ENCODE measurements around the gene ARL3.

ARL3 gene

GRCh38 chr10:102635377-102635776, 78.8 kb downstream of the ARL3 start:
- no CpG with 5 or more reads among the region's 4 CpGs for WGBS, 2 donors (ENCODE audit: extremely low coverage in 2 of 2, insufficient read length in 2 of 2, insufficient replicate concordance in 1 of 2)
- Histone ChIP-seq H2AFZ (ENCODE audit: low read length) (no peak overlapping the region), H3K4me1 (ENCODE audit: control insufficient read depth in 2 of 2, insufficient read depth in 1 of 2, low read depth in 1 of 2, low read length in 2 of 2) (peaks cover 21 to 37% of the 10 kb centered on the region in 2 donors), H3K27me3 (ENCODE audit: control insufficient read depth in 3 of 3, insufficient read depth in 3 of 3, low read depth in 1 of 3, low read length in 3 of 3) (no peaks in the 10 kb centered on the region), H3K9me3 (replicated peaks in 1 of 2; ENCODE audit: control insufficient read depth in 2 of 2, insufficient read depth in 1 of 2, low read depth in 1 of 2, low read length in 2 of 2) (no peaks in the 10 kb centered on the region), H3K23ac (ENCODE audit: low read depth, low read length, poor library complexity) (no peak overlapping the region), H3K4me3 (ENCODE audit: low read length in 2 of 2) (no peak overlapping the region), H3K9ac (ENCODE audit: low read depth, low read length, poor library complexity) (no peak overlapping the region), H2BK12ac (ENCODE audit: low read length) (no peak overlapping the region), H3K4me2 (ENCODE audit: insufficient read depth, low read length, poor library complexity, severe bottlenecking) (no peak overlapping the region), H3K4ac (ENCODE audit: low read length) (no peak overlapping the region), H4K91ac (ENCODE audit: low read depth, low read length, poor library complexity) (no peak overlapping the region), H3K36me3 (replicated peaks in 1 of 2; ENCODE audit: control insufficient read depth in 2 of 2, insufficient read depth in 2 of 2, low read length in 2 of 2) (peaks cover 11 to 20% of the 10 kb centered on the region in 2 donors), H3K14ac (ENCODE audit: low read length) (no peak overlapping the region), H2BK120ac (ENCODE audit: low read depth, low read length) (no peak overlapping the region), H3K18ac (ENCODE audit: low read length) (no peak overlapping the region), H4K8ac (ENCODE audit: low read depth, low read length) (no peak overlapping the region), H2AK5ac (ENCODE audit: low read depth, low read length) (no peak overlapping the region), H3K27ac (replicated peaks; ENCODE audit: low read length) (no peak overlapping the region), H3K79me1 (ENCODE audit: low read depth, low read length) (no peaks in the 10 kb centered on the region), H2BK5ac (ENCODE audit: low read length) (no peak overlapping the region), H2BK15ac (ENCODE audit: low read length) (no peak overlapping the region)
- DNase-seq (ENCODE audit: low spot score) = no peak

GRCh38 chr10:102634686-102635085, 79.5 kb downstream of the ARL3 start:
- no peak overlapping the region for H3K4ac ChIP-seq (ENCODE audit: low read length)
- H4K91ac ChIP-seq (ENCODE audit: low read depth, low read length, poor library complexity) = no peak overlapping the region
- H3K18ac ChIP-seq (ENCODE audit: low read length) = no peak overlapping the region
- H3K14ac ChIP-seq (ENCODE audit: low read length) = no peak overlapping the region
- H3K27ac ChIP-seq (replicated peaks; ENCODE audit: low read length) = no peak overlapping the region
- no peaks in the 10 kb centered on the region for H3K27me3 ChIP-seq (ENCODE audit: control insufficient read depth in 3 of 3, insufficient read depth in 3 of 3, low read depth in 1 of 3, low read length in 3 of 3)
- H2BK120ac ChIP-seq (ENCODE audit: low read depth, low read length) = no peak overlapping the region
- no peak overlapping the region for H2AK5ac ChIP-seq (ENCODE audit: low read depth, low read length)
- H3K23ac ChIP-seq (ENCODE audit: low read depth, low read length, poor library complexity) = no peak overlapping the region
- H2AFZ ChIP-seq (ENCODE audit: low read length) = no peak overlapping the region
- no peak overlapping the region for H2BK5ac ChIP-seq (ENCODE audit: low read length)
- no peak overlapping the region for H3K9ac ChIP-seq (ENCODE audit: low read depth, low read length, poor library complexity)
- H2BK12ac ChIP-seq (ENCODE audit: low read length) = no peak overlapping the region
- no peak overlapping the region for H2BK15ac ChIP-seq (ENCODE audit: low read length)
- H3K79me1 ChIP-seq (ENCODE audit: low read depth, low read length) = no peaks in the 10 kb centered on the region
- DNase-seq (ENCODE audit: low spot score) = no peak
- no peak overlapping the region for H3K4me3 ChIP-seq (ENCODE audit: low read length in 2 of 2)
- H3K36me3 ChIP-seq (replicated peaks in 1 of 2; ENCODE audit: control insufficient read depth in 2 of 2, insufficient read depth in 2 of 2, low read length in 2 of 2) = peaks cover 13 to 23% of the 10 kb centered on the region in 2 donors
- H3K4me1 ChIP-seq (ENCODE audit: control insufficient read depth in 2 of 2, insufficient read depth in 1 of 2, low read depth in 1 of 2, low read length in 2 of 2) = peaks cover 27 to 44% of the 10 kb centered on the region in 2 donors
- no CpG with 5 or more reads among the region's 4 CpGs for WGBS, 2 donors (ENCODE audit: extremely low coverage in 2 of 2, insufficient read length in 2 of 2, insufficient replicate concordance in 1 of 2)
- H3K9me3 ChIP-seq (replicated peaks in 1 of 2; ENCODE audit: control insufficient read depth in 2 of 2, insufficient read depth in 1 of 2, low read depth in 1 of 2, low read length in 2 of 2) = no peaks in the 10 kb centered on the region
- no peak overlapping the region for H3K4me2 ChIP-seq (ENCODE audit: insufficient read depth, low read length, poor library complexity, severe bottlenecking)
- no peak overlapping the region for H4K8ac ChIP-seq (ENCODE audit: low read depth, low read length)

- Histone ChIP-seq H4K91ac (ENCODE audit: low read depth, low read length, poor library complexity) (no peak overlapping the region), H3K23ac (ENCODE audit: low read depth, low read length, poor library complexity) (peak overlapping the region; percentile 40), H3K14ac (ENCODE audit: low read length) (no peak overlapping the region), H3K4me1 (ENCODE audit: control insufficient read depth in 2 of 2, insufficient read depth in 1 of 2, low read depth in 1 of 2, low read length in 2 of 2) (peaks cover 33 to 51% of the 10 kb centered on the region in 2 donors), H3K9me3 (replicated peaks in 1 of 2; ENCODE audit: control insufficient read depth in 2 of 2, insufficient read depth in 1 of 2, low read depth in 1 of 2, low read length in 2 of 2) (no peaks in the 10 kb centered on the region), H4K8ac (ENCODE audit: low read depth, low read length) (no peak overlapping the region), H2BK5ac (ENCODE audit: low read length) (no peak overlapping the region), H2AK5ac (ENCODE audit: low read depth, low read length) (peak overlapping the region; percentile 74), H3K79me1 (ENCODE audit: low read depth, low read length) (no peaks in the 10 kb centered on the region), H3K4ac (ENCODE audit: low read length) (peak overlapping the region; percentile 10), H2BK15ac (ENCODE audit: low read length) (no peak overlapping the region), H2BK12ac (ENCODE audit: low read length) (no peak overlapping the region), H3K36me3 (replicated peaks in 1 of 2; ENCODE audit: control insufficient read depth in 2 of 2, insufficient read depth in 2 of 2, low read length in 2 of 2) (peaks cover 13 to 23% of the 10 kb centered on the region in 2 donors), H3K4me3 (ENCODE audit: low read length in 2 of 2) (no peak overlapping the region), H3K27me3 (ENCODE audit: control insufficient read depth in 3 of 3, insufficient read depth in 3 of 3, low read depth in 1 of 3, low read length in 3 of 3) (no peaks in the 10 kb centered on the region), H3K18ac (ENCODE audit: low read length) (peak overlapping the region; percentile 62), H3K9ac (ENCODE audit: low read depth, low read length, poor library complexity) (no peak overlapping the region), H2AFZ (ENCODE audit: low read length) (no peak overlapping the region), H2BK120ac (ENCODE audit: low read depth, low read length) (no peak overlapping the region), H3K27ac (replicated peaks; ENCODE audit: low read length) (no peak overlapping the region), H3K4me2 (ENCODE audit: insufficient read depth, low read length, poor library complexity, severe bottlenecking) (no peak overlapping the region)
- no CpG with 5 or more reads among the region's 5 CpGs for WGBS, 2 donors (ENCODE audit: extremely low coverage in 2 of 2, insufficient read length in 2 of 2, insufficient replicate concordance in 1 of 2)
- DNase-seq (ENCODE audit: low spot score) = no peak
Observed at GRCh38 chr10:102633848-102634247, 80.3 kb downstream of the ARL3 start.

DNA sequence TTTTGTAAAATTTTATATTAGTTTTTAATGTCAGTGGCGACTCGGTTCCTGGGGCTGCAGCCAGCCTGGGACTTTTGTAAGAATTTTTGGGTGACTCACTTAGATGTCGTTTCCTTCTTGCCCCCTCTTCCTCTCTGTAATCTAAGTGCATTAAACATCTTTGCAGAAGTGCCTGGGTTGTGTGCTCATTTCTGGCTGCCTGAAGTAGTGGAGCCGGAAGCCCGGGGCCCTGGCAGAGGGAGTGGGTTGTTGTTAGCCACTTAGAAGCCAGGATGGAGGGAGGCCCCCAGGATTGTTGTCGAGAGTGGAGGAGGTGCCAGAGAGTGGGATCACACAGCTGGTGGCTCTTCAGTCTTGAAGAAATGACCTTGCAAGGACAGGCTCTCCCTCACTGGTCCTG, 80.9 kb downstream of the ARL3 start:
- whole genome bisulfite sequencing, 2 donors (ENCODE audit: extremely low coverage in 2 of 2, insufficient read length in 2 of 2, insufficient replicate concordance in 1 of 2) = no CpG with 5 or more reads among the region's 6 CpGs
- H3K79me1 ChIP-seq (ENCODE audit: low read depth, low read length) = no peaks in the 10 kb centered on the region

More for the DNA sequence above, 80.9 kb downstream of the ARL3 start:
- no peak overlapping the region for H3K14ac ChIP-seq (ENCODE audit: low read length)
- H2AFZ ChIP-seq (ENCODE audit: low read length) = no peak overlapping the region
- no peaks in the 10 kb centered on the region for H3K27me3 ChIP-seq (ENCODE audit: control insufficient read depth in 3 of 3, insufficient read depth in 3 of 3, low read depth in 1 of 3, low read length in 3 of 3)
- no peak overlapping the region for H2BK5ac ChIP-seq (ENCODE audit: low read length)
- no peak overlapping the region for H2BK120ac ChIP-seq (ENCODE audit: low read depth, low read length)
- no peak overlapping the region for H3K4me3 ChIP-seq (ENCODE audit: low read length in 2 of 2)
- peak overlapping the region; percentile 9 for H3K9ac ChIP-seq (ENCODE audit: low read depth, low read length, poor library complexity)
- no peak overlapping the region for H2BK12ac ChIP-seq (ENCODE audit: low read length)
- H4K91ac ChIP-seq (ENCODE audit: low read depth, low read length, poor library complexity) = no peak overlapping the region
- no peak overlapping the region for H3K4me2 ChIP-seq (ENCODE audit: insufficient read depth, low read length, poor library complexity, severe bottlenecking)
- no peak overlapping the region for H3K27ac ChIP-seq (replicated peaks; ENCODE audit: low read length)
- no peak overlapping the region for H3K18ac ChIP-seq (ENCODE audit: low read length)
- peaks cover 13 to 23% of the 10 kb centered on the region in 2 donors for H3K36me3 ChIP-seq (replicated peaks in 1 of 2; ENCODE audit: control insufficient read depth in 2 of 2, insufficient read depth in 2 of 2, low read length in 2 of 2)
- H3K4me1 ChIP-seq (ENCODE audit: control insufficient read depth in 2 of 2, insufficient read depth in 1 of 2, low read depth in 1 of 2, low read length in 2 of 2) = peaks cover 36 to 54% of the 10 kb centered on the region in 2 donors
- no peak overlapping the region for H2AK5ac ChIP-seq (ENCODE audit: low read depth, low read length)
- no peaks in the 10 kb centered on the region for H3K9me3 ChIP-seq (replicated peaks in 1 of 2; ENCODE audit: control insufficient read depth in 2 of 2, insufficient read depth in 1 of 2, low read depth in 1 of 2, low read length in 2 of 2)
- H2BK15ac ChIP-seq (ENCODE audit: low read length) = no peak overlapping the region
- no peak overlapping the region for H3K4ac ChIP-seq (ENCODE audit: low read length)
- peak overlapping the region; percentile 40 for H3K23ac ChIP-seq (ENCODE audit: low read depth, low read length, poor library complexity)
- no peak for DNase-seq (ENCODE audit: low spot score)
- no peak overlapping the region for H4K8ac ChIP-seq (ENCODE audit: low read depth, low read length)
